BE2C (cell line): Measurements from ENCODE around the gene SMAD5.

Experiments used
- DNase-seq: peaks from one replicate; pipeline ENCODE4 v3.0.0-alpha.2; 2020
- H3K27me3 ChIP-seq: fragments of 250-450 bp; sonication (Bioruptor Pico); 2 replicates; pipeline ENCODE4 v1.5.1; 2020; ENCODE audit warnings: mild to moderate bottlenecking
- H3K36me3 ChIP-seq: fragments of 250-450 bp; sonication (Bioruptor Pico); 2 replicates; pipeline ENCODE4 v1.5.1; 2020; ENCODE audit warnings: mild to moderate bottlenecking
- H3K4me1 ChIP-seq: fragments of 250-450 bp; sonication (Bioruptor Pico); 2 replicates; pipeline ENCODE4 v1.5.1; 2020
- H3K4me3 ChIP-seq: 2 replicates; pipeline ENCODE4 v1.5.1; 2011; ENCODE audit warnings: low read depth, low read length
- H3K9me3 ChIP-seq: fragments of 250-450 bp; sonication (Bioruptor Pico); 2 replicates; pipeline ENCODE4 v1.5.1; 2020
- TF ChIP-seq, protein P1 (sequence below): IDR thresholded peaks from 2 replicates; pipeline ENCODE4 v1.5.1; 2012; ENCODE audit warnings: mild to moderate bottlenecking, low read depth, low read length

SMAD5 gene

DNA sequence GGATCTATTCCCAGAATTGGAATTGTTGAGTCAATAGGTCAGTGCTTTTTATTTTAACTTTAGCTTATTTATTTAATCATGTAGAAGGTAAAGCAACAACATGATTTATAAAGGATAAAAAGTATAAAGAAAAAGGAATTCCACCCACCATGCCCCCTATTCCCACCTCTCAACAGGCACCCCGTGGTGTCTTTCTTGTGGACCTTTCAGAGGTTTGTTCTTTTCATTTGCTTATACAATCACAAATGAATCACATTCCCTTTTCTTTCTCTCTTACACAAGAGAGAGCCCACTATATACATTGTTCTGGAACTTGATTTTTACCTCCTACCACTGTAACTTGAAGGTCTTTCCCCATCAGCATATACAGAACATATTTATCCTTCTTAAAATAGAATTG lies 97.5 kb downstream of the SMAD5 start:
- H3K27me3 ChIP-seq = no peaks in the 10 kb centered on the region
- no peaks in the 10 kb centered on the region for H3K9me3 ChIP-seq
- H3K36me3 ChIP-seq = no peaks in the 10 kb centered on the region
- no peak overlapping the region for H3K4me3 ChIP-seq
- TF ChIP-seq, protein P1, sequence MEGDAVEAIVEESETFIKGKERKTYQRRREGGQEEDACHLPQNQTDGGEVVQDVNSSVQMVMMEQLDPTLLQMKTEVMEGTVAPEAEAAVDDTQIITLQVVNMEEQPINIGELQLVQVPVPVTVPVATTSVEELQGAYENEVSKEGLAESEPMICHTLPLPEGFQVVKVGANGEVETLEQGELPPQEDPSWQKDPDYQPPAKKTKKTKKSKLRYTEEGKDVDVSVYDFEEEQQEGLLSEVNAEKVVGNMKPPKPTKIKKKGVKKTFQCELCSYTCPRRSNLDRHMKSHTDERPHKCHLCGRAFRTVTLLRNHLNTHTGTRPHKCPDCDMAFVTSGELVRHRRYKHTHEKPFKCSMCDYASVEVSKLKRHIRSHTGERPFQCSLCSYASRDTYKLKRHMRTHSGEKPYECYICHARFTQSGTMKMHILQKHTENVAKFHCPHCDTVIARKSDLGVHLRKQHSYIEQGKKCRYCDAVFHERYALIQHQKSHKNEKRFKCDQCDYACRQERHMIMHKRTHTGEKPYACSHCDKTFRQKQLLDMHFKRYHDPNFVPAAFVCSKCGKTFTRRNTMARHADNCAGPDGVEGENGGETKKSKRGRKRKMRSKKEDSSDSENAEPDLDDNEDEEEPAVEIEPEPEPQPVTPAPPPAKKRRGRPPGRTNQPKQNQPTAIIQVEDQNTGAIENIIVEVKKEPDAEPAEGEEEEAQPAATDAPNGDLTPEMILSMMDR = no peak
- H3K4me1 ChIP-seq = no peaks in the 10 kb centered on the region
- DNase-seq = no peak

DNA sequence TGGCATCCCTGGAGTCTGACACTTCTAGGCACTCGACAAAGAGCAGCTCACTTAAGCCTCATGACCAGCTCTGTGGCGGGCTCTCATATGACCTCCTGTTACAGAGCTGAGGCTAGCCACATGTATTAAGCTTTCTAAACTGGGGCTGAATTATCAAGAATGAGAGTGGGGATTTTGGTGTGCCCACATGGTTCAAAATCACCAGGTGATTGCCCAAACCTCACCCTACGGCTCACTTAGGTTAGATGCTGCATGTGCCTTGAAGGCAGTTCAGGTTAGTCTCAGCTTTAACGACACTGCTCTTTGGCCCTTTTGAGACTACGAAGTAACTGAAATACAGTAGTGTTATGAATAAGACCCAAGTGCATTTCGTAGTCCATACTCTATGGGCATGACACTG lies 99.7 kb downstream of the SMAD5 start:
- TF ChIP-seq, protein P1 = no peak
- H3K27me3 ChIP-seq = no peaks in the 10 kb centered on the region; the same call in 1 of the 2 replicates
- DNase-seq = no peak
- no peaks in the 10 kb centered on the region for H3K4me1 ChIP-seq
- H3K4me3 ChIP-seq = no peak overlapping the region
- no peaks in the 10 kb centered on the region for H3K9me3 ChIP-seq
- no peaks in the 10 kb centered on the region for H3K36me3 ChIP-seq
